ENCODE measurements around the gene MRPL19. TPM values are rescaled to one million over a fixed set of nuclear protein-coding genes. Genes with fewer than 3 reads are reported as not detected.
A peak's percentile ranks its signal among the peaks of the same experiment; 100 is the strongest.

The MRPL19 gene
- total and polyA plus RNA-seq, 2 of the 13 experiments (the other 11 are each of a cell fraction or from before 2014, with no cell fraction given): 43.2 to 163 TPM

- TF ChIP-seq KLF15 (CRISPR knock-in tag; IDR thresholded peaks at IDR 0.05; ENCODE audit: borderline replicate concordance) (peak; percentile 80; the same call in 1 of the 2 replicates), MXD3 (CRISPR knock-in tag; IDR thresholded peaks at IDR 0.05) (peak; percentile 97), PRDM4 (CRISPR knock-in tag; IDR thresholded peaks at IDR 0.05; ENCODE audit: borderline replicate concordance) (no peak; the same call in 1 of the 2 replicates), PRMT3 (CRISPR knock-in tag; IDR thresholded peaks at IDR 0.05; ENCODE audit: borderline replicate concordance, low read depth) (peak; percentile 35; the same call in 1 of the 2 replicates), ATF3 (CRISPR knock-in tag; IDR thresholded peaks at IDR 0.05) (peak; percentile 49; the same call in 1 of the 2 replicates), AGO1 (IDR thresholded peaks at IDR 0.05; ENCODE audit: low read depth, low read length, poor library complexity, severe bottlenecking) (no peak), EHMT2 (IDR thresholded peaks at IDR 0.05; ENCODE audit: borderline replicate concordance, low read depth, low read length) (peak; percentile 34; the same call in 1 of the 2 replicates), MNT (IDR thresholded peaks at IDR 0.05) (0 out of 2 replicates have a peak, but pooled peaks have one; percentile 19), NCOA2 (CRISPR knock-in tag; IDR thresholded peaks at IDR 0.05) (peak; percentile 74), SETDB1 (CRISPR knock-in tag; IDR thresholded peaks at IDR 0.05; ENCODE audit: borderline replicate concordance) (no peak), CERS6 (CRISPR knock-in tag; IDR thresholded peaks at IDR 0.05) (no peak), ZNF33B (CRISPR knock-in tag; IDR thresholded peaks at IDR 0.05) (no peak; the same call in 1 of the 2 replicates), ZNF570 (CRISPR knock-in tag; IDR thresholded peaks at IDR 0.05; ENCODE audit: borderline replicate concordance) (0 out of 2 replicates have a peak, but pooled peaks have one; percentile 37), SIN3B (IDR thresholded peaks at IDR 0.05; ENCODE audit: low read length) (no peak), ZNF572 (CRISPR knock-in tag; IDR thresholded peaks at IDR 0.05) (peak; percentile 72; the same call in 1 of the 2 replicates), ZNF20 (CRISPR knock-in tag; IDR thresholded peaks at IDR 0.05) (peak; percentile 90; the same call in 1 of the 2 replicates), MBNL3 (CRISPR knock-in tag; conservative IDR thresholded peaks at IDR 0.05) (no peak)
- TF ChIP-seq, protein P1, sequence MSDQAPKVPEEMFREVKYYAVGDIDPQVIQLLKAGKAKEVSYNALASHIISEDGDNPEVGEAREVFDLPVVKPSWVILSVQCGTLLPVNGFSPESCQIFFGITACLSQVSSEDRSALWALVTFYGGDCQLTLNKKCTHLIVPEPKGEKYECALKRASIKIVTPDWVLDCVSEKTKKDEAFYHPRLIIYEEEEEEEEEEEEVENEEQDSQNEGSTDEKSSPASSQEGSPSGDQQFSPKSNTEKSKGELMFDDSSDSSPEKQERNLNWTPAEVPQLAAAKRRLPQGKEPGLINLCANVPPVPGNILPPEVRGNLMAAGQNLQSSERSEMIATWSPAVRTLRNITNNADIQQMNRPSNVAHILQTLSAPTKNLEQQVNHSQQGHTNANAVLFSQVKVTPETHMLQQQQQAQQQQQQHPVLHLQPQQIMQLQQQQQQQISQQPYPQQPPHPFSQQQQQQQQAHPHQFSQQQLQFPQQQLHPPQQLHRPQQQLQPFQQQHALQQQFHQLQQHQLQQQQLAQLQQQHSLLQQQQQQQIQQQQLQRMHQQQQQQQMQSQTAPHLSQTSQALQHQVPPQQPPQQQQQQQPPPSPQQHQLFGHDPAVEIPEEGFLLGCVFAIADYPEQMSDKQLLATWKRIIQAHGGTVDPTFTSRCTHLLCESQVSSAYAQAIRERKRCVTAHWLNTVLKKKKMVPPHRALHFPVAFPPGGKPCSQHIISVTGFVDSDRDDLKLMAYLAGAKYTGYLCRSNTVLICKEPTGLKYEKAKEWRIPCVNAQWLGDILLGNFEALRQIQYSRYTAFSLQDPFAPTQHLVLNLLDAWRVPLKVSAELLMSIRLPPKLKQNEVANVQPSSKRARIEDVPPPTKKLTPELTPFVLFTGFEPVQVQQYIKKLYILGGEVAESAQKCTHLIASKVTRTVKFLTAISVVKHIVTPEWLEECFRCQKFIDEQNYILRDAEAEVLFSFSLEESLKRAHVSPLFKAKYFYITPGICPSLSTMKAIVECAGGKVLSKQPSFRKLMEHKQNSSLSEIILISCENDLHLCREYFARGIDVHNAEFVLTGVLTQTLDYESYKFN (CRISPR knock-in tag; conservative IDR thresholded peaks at IDR 0.05): peak; percentile 44; the same call in 1 of the 2 replicates
Measured at GRCh38 chr2:75646583-75647425, at the start of gene MRPL19 (continued).

Data from HepG2 (cell line).